Endothelial cell of umbilical vein (primary cell): ENCODE results near the gene NINJ2. TPM values are rescaled to one million over a fixed set of nuclear protein-coding genes. Genes with fewer than 3 reads are reported as not detected.

Experiments
- BruUV-seq: library from RNA; stranded (reverse); fragments of 400-500 nt; replicated peaks from 2 replicates; lab custom pipeline; 2021; lab: Mats Ljungman, UMichigan
- CTCF ChIA-PET: fragments of 300-600, 350-600 bp; sonication (Branson Sonifier 250); formaldehyde crosslinking; loops from one replicate; lab custom pipeline; 2021; ENCODE audit warnings: antibody characterized with exemption, inconsistent platforms; lab: Charles Lee
- POLR2A ChIA-PET: fragments of 300-600, 350-600 bp; sonication (Branson Sonifier 250); formaldehyde crosslinking; loops from one replicate; lab custom pipeline; 2021; ENCODE audit warnings: antibody characterized with exemption, inconsistent platforms; lab: Charles Lee
- DNase-seq: peaks from one replicate; pipeline ENCODE4 v3.0.0-alpha.2; 2011; ENCODE audit warnings: low read depth, low spot score
- FAIRE-seq: peaks from 2 replicates; lab custom pipeline; 2011; peaks lifted over from hg19 to GRCh38; lab: Jason Lieb, UNC
- H2AFZ ChIP-seq: 2 replicates; pipeline ENCODE4 v1.6.0; 2012; ENCODE audit warnings: low read depth, low read length, control low read depth, inconsistent platforms
- H3K27ac ChIP-seq: 2 replicates; pipeline ENCODE4 v1.5.1; 2011; ENCODE audit warnings: low read depth, mild to moderate bottlenecking, control low read depth, low read length, moderate library complexity; ENCODE audit not compliant: insufficient read depth
- H3K27me3 ChIP-seq, 2 experiments: 2 replicates each; pipeline versions ENCODE4 v1.6.0 to v1.6.1; 2011; ENCODE audit warnings: low read length in 2 of 2, mixed read lengths in 1 of 2; ENCODE audit not compliant: control insufficient read depth in 2 of 2, insufficient read depth in 2 of 2
- H3K36me3 ChIP-seq, 2 experiments: 2 replicates in 1 of 2; 3 replicates in 1 of 2; pipeline ENCODE4 v1.5.1; 2011; ENCODE audit warnings: low read length in 2 of 2, mild to moderate bottlenecking in 1 of 2, moderate library complexity in 1 of 2; ENCODE audit not compliant: control insufficient read depth in 2 of 2, insufficient read depth in 2 of 2; ENCODE audit errors: extremely low read depth in 1 of 2
- H3K4me1 ChIP-seq: 3 replicates; pipeline ENCODE4 v1.5.1; 2011; ENCODE audit warnings: mild to moderate bottlenecking, low read length; ENCODE audit not compliant: control insufficient read depth, insufficient read depth; ENCODE audit errors: extremely low read depth
- H3K4me2 ChIP-seq: 2 replicates; pipeline ENCODE4 v1.6.1; 2011; ENCODE audit warnings: low read length, control low read depth, mixed read lengths; ENCODE audit not compliant: insufficient read depth
- H3K4me3 ChIP-seq, 3 experiments: fragments of 200-600 bp in 1 of 3; sonication (generic), shearing (Covaris generic) in 1 of 3; replicated peaks in 1 of 3; 2 replicates each; pipeline ENCODE4 v1.5.1; 2011 to 2016; ENCODE audit warnings: control low read depth in 3 of 3, low read length in 3 of 3, mild to moderate bottlenecking in 2 of 3, inconsistent platforms in 1 of 3, low read depth in 1 of 3, moderate library complexity in 1 of 3; ENCODE audit not compliant: insufficient read depth in 1 of 3
- H3K79me2 ChIP-seq: 2 replicates; pipeline ENCODE4 v1.6.0; 2012; ENCODE audit warnings: low read length, inconsistent platforms; ENCODE audit not compliant: control insufficient read depth, insufficient read depth
- H3K9ac ChIP-seq: replicated peaks from 2 replicates; pipeline ENCODE3; 2011; ENCODE audit warnings: low read length, control low read depth; ENCODE audit not compliant: insufficient read depth; ENCODE audit errors: extremely low read depth
- H3K9me1 ChIP-seq: replicated peaks from 3 replicates; pipeline ENCODE4 v1.6.0; 2011; ENCODE audit warnings: mild to moderate bottlenecking, low read length; ENCODE audit not compliant: control insufficient read depth, insufficient read depth; ENCODE audit errors: extremely low read depth
- H3K9me3 ChIP-seq: replicated peaks from 2 replicates; pipeline ENCODE4 v1.5.1; 2012; ENCODE audit warnings: low read length, inconsistent platforms; ENCODE audit not compliant: control insufficient read depth, insufficient read depth
- H4K20me1 ChIP-seq: replicated peaks from 2 replicates; pipeline ENCODE3; 2011; ENCODE audit warnings: mild to moderate bottlenecking, low read length; ENCODE audit not compliant: control insufficient read depth, insufficient read depth; ENCODE audit errors: extremely low read depth
- FOS ChIP-seq: IDR thresholded peaks from 2 replicates; pipeline ENCODE4 v1.6.1; 2011; ENCODE audit warnings: mild to moderate bottlenecking, low read length, moderate library complexity, borderline replicate concordance; ENCODE audit not compliant: insufficient read depth
- GATA2 ChIP-seq: IDR thresholded peaks from 2 replicates; pipeline ENCODE4 v1.7.0; 2011; ENCODE audit warnings: low read depth, mild to moderate bottlenecking, moderate library complexity, mixed read lengths, low read length; ENCODE audit not compliant: insufficient read length, insufficient read depth
- JUN ChIP-seq: IDR thresholded peaks from 2 replicates; pipeline ENCODE4 v1.6.1; 2011; ENCODE audit warnings: borderline replicate concordance, low read depth; ENCODE audit not compliant: insufficient read length, insufficient read depth
- POLR2A ChIP-seq: IDR thresholded peaks from 2 replicates; pipeline ENCODE4 v1.6.1; 2012; ENCODE audit warnings: low read depth, mild to moderate bottlenecking, control low read depth, low read length
- POLR2AphosphoS5 ChIP-seq: IDR thresholded peaks from 2 replicates; pipeline ENCODE4 v1.6.1; 2012; ENCODE audit warnings: low read depth, mild to moderate bottlenecking, control low read depth, low read length, moderate library complexity; ENCODE audit not compliant: insufficient read depth
- dilution Hi-C: fragments of 300-500 bp; cut with MboI; formaldehyde crosslinking; loops from one replicate; pipeline ENCODE4 v1.15.0; 2019; ENCODE audit warnings: low sequenced_read_pairs; ENCODE audit not compliant: extremely low pct_ligation_motif_present
- intact Hi-C: fragments of 100-400 bp; cut with micrococcal nuclease; formaldehyde crosslinking; loops from one replicate; pipeline ENCODE4 v1.10.0; 2022
- polyA plus RNA-seq, 4 experiments: library from polyadenylated mRNA; depleted of rRNA in 3 of 4; stranded (reverse) in 3 of 4; unstranded in 1 of 4; fragments of >200 nt; gene quantifications; 2 replicates each; pipeline versions ENCODE4 v1.2.1 to v1.2.3, GENCODE V29; 2011 to 2012; ENCODE audit warnings: missing spikeins in 1 of 4
- total RNA-seq: library from RNA; stranded (reverse); gene quantifications from 2 replicates; pipeline ENCODE4 v1.2.3, GENCODE V29; 2021
- TF ChIP-seq, protein P1 (sequence below), 2 donors: IDR thresholded peaks; 1 replicate in 1 of 2; 2 replicates in 1 of 2; pipeline ENCODE4 v1.5.1; 2011; ENCODE audit warnings: low read length in 2 of 2, mild to moderate bottlenecking in 2 of 2, moderate library complexity in 2 of 2, control low read depth in 1 of 2, inconsistent platforms in 1 of 2, low read depth in 1 of 2; ENCODE audit not compliant: insufficient read depth in 1 of 2; ENCODE audit errors: extremely low read depth in 1 of 2

NINJ2 gene
- total and polyA plus RNA-seq, 2 donors (not counting 3 experiments of a cell fraction or from before 2014, with no cell fraction given) = 0.75 to 4.4 TPM

DNA sequence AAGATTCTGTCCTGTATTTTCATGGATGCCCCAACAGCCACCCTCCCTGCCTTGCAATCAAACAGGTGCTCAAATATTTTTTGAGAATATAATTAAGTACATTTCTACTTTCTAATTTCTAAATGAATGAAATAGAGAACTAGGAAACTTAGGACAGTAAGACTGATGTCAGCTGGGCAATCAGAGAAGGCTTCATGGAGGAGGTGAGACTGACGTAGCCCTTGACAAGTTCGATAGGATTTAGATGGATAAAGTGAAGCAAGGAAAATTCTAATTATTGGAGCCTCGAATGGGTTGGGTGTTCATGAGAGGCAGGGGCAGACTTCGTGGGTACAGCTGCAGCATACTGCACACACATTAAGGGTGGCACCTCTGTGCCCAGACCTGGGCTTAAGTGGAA, 36.0 kb downstream of the NINJ2 start:
- DNase-seq = no peak
- Histone ChIP-seq H3K27ac (no peak overlapping the region), H2AFZ (no peak overlapping the region), H4K20me1 (no peaks in the 10 kb centered on the region), H3K9me3 (no peaks in the 10 kb centered on the region), H3K79me2 (no peaks in the 10 kb centered on the region), H3K4me1 (peaks cover 18% of the 10 kb centered on the region), H3K27me3 (no peaks in the 10 kb centered on the region), H3K9ac (no peak overlapping the region), H3K4me2 (no peak overlapping the region), H3K4me3 (no peak overlapping the region), H3K9me1 (no peaks in the 10 kb centered on the region), H3K36me3 (no peaks in the 10 kb centered on the region)
- dilution Hi-C loops = no loop called here
- BruUV-seq = no TSS peak
- FAIRE-seq = no peak
- TF ChIP-seq JUN (no peak), GATA2 (no peak), POLR2AphosphoS5 (no peak), POLR2A (no peak), FOS (no peak)
- TF ChIP-seq, protein P1, sequence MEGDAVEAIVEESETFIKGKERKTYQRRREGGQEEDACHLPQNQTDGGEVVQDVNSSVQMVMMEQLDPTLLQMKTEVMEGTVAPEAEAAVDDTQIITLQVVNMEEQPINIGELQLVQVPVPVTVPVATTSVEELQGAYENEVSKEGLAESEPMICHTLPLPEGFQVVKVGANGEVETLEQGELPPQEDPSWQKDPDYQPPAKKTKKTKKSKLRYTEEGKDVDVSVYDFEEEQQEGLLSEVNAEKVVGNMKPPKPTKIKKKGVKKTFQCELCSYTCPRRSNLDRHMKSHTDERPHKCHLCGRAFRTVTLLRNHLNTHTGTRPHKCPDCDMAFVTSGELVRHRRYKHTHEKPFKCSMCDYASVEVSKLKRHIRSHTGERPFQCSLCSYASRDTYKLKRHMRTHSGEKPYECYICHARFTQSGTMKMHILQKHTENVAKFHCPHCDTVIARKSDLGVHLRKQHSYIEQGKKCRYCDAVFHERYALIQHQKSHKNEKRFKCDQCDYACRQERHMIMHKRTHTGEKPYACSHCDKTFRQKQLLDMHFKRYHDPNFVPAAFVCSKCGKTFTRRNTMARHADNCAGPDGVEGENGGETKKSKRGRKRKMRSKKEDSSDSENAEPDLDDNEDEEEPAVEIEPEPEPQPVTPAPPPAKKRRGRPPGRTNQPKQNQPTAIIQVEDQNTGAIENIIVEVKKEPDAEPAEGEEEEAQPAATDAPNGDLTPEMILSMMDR (IDR thresholded peaks at IDR 0.05; ENCODE audit: extremely low read depth in 1 of 2, insufficient read depth in 1 of 2, low read depth in 1 of 2, low read length in 2 of 2) = no peak
- ChIA-PET CTCF (interaction anchor here (0.6 to 1.4 kb wide), 2 partner anchors 124 to 187 kb away, joined by 3 to 6 read pairs; no protein-coding TSS in a partner anchor), POLR2A (no interaction called here)
- intact Hi-C loops = no loop called here
